BLaER1 treated with 17β-estradiol and CSF1 and Interleukin-3, amounts not matched to agents 10 nM and 100 nM (cell line): ENCODE measurements around the gene VRK2.
A peak's percentile ranks its signal among the peaks of the same experiment; 100 is the strongest.
"Not testable (repeated sequence)": the region's sequence is repeated elsewhere in the genome, so short reads cannot be mapped to it uniquely, and the experiment has no call there.

Source experiments
- H3K27ac ChIP-seq, 11 experiments: shearing (Covaris generic); formaldehyde crosslinking; 2 replicates each; pipeline ENCODE4 v1.8.1; 2022
- H3K27me3 ChIP-seq, 11 experiments: shearing (Covaris generic); formaldehyde crosslinking; 2 replicates each; pipeline ENCODE4 v1.8.1; 2022
- H3K36me3 ChIP-seq, 11 experiments: shearing (Covaris generic); formaldehyde crosslinking; 2 replicates each; pipeline ENCODE4 v1.8.1; 2022
- H3K4me1 ChIP-seq, 10 experiments: shearing (Covaris generic); formaldehyde crosslinking; 2 replicates each; pipeline ENCODE4 v1.8.1; 2022
- H3K4me2 ChIP-seq, 11 experiments: shearing (Covaris generic); formaldehyde crosslinking; 2 replicates each; pipeline ENCODE4 v1.8.1; 2022
- H3K4me3 ChIP-seq, 10 experiments: shearing (Covaris generic); formaldehyde crosslinking; 2 replicates each; pipeline ENCODE4 v1.8.1; 2022
- H3K9ac ChIP-seq, 11 experiments: shearing (Covaris generic); formaldehyde crosslinking; 2 replicates each; pipeline ENCODE4 v1.8.1; 2022
- H3K9me3 ChIP-seq, 11 experiments: shearing (Covaris generic); formaldehyde crosslinking; replicated peaks in 1 of 11; 2 replicates each; pipeline ENCODE4 v1.8.1; 2022
- H4K20me1 ChIP-seq, 11 experiments: shearing (Covaris generic); formaldehyde crosslinking; 2 replicates each; pipeline ENCODE4 v1.8.1; 2022
- Cebpa-rat ChIP-seq, 11 experiments: shearing (Covaris generic); IDR thresholded peaks; 2 replicates each; pipeline ENCODE4 v1.8.1; 2022

VRK2 gene

GRCh38 chr2:58109481-58109880, 62.9 kb downstream of the VRK2 start:
- Histone ChIP-seq H3K36me3 (peaks cover 0 to 18% (median 5%) of the 10 kb centered on the region in 11 experiments; a peak in 8 of 22 replicates), H3K4me3 (no peak overlapping the region), H3K9ac (no peak overlapping the region), H3K27me3 (no peaks in the 10 kb centered on the region), H3K27ac (0 out of 22 replicates have a peak overlapping the region, but pooled peaks of 1 of the 11 experiments have one; percentile 72), H3K4me1 (peaks cover 0 to 57% (median 7%) of the 10 kb centered on the region in 10 experiments; a peak in 9 of 20 replicates), H3K9me3 (no peaks in the 10 kb centered on the region), H3K4me2 (peak overlapping the region in 1 of 11 experiments; percentile 80; a peak in 2 of 22 replicates), H4K20me1 (no peaks in the 10 kb centered on the region; a peak in 1 of 22 replicates)
- no peak for TF ChIP-seq Cebpa-rat (IDR thresholded peaks at IDR 0.05)

DNA sequence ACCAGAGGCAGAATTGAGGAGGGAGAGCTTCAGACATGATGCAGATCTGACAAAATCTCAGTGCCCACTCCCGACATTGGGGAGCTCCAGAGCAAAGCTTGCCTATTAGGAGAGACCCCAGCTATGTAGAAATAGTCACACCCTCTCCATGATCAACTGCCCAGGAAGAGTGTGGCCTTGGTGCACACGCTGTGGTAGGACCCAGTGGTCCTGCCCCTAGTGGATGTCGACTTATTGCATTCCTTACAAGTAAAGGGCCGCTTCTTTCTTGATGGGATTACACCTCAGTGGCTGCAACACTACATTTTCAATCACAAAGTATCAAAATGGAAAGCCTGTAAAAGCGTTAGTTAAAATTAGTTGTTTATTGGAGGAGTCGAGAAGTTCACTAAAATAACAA, 64.2 kb downstream of the VRK2 start:
- TF ChIP-seq Cebpa-rat (IDR thresholded peaks at IDR 0.05), result no peak
- no peak overlapping the region for H3K4me2 ChIP-seq
- no peak overlapping the region for H3K4me3 ChIP-seq
- no peak overlapping the region; a peak in 1 of 22 replicates for H3K27ac ChIP-seq
- peaks cover 0 to 57% (median 7%) of the 10 kb centered on the region in 10 experiments; a peak in 9 of 20 replicates for H3K4me1 ChIP-seq
- no peaks in the 10 kb centered on the region for H3K27me3 ChIP-seq
- no peak overlapping the region for H3K9ac ChIP-seq
- no peaks in the 10 kb centered on the region; a peak in 1 of 22 replicates for H4K20me1 ChIP-seq
- H3K9me3 ChIP-seq, result no peaks in the 10 kb centered on the region
- H3K36me3 ChIP-seq, result peaks cover 0 to 18% (median 5%) of the 10 kb centered on the region in 11 experiments; a peak in 8 of 22 replicates

DNA sequence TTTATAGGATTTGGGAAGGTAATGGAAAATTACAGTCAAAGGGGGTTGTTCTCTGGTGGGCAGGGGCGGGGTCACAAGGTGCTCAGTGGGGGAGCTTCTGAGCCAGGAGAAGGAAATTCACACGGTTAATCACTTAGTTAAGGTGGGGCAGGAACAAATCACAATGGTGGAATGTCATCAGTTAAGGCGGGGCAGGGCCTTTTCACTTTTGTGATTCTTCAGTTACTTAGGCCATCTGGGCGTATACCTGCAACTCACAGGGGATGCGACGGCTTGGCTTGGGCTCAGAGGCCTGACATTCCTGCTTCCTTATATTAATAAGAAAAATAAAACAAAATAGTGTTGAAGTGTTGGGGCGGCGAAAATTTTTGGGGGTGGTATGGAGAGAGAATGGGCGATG, 67.0 kb downstream of the VRK2 start:
- H3K9ac ChIP-seq, H3K4me3 ChIP-seq, H3K9me3 ChIP-seq, H3K27me3 ChIP-seq, H4K20me1 ChIP-seq, H3K27ac ChIP-seq: not testable (repeated sequence)
- H3K4me2 ChIP-seq, result peak overlapping the region in 3 of 11 experiments; percentile 61 to 70 (median 65); a peak in 2 of 22 replicates
- peaks cover 0 to 33% (median 0%) of the 10 kb centered on the region in 10 experiments; a peak in 9 of 20 replicates for H3K4me1 ChIP-seq
- H3K36me3 ChIP-seq, result peaks cover 0 to 18% (median 5%) of the 10 kb centered on the region in 11 experiments; a peak in 8 of 22 replicates

- H3K4me2 ChIP-seq, result no peak overlapping the region
- no peak overlapping the region for H3K9ac ChIP-seq
- no peak overlapping the region for H3K27ac ChIP-seq
- H3K4me3 ChIP-seq, result no peak overlapping the region
- peaks cover 10 to 38% (median 24%) of the 10 kb centered on the region in 11 experiments; a peak in 19 of 22 replicates for H3K36me3 ChIP-seq
- H3K9me3 ChIP-seq, result peaks cover 0 to 8% (median 0%) of the 10 kb centered on the region in 11 experiments; a peak in 2 of 22 replicates
- H4K20me1 ChIP-seq, result no peaks in the 10 kb centered on the region
- H3K27me3 ChIP-seq, result no peaks in the 10 kb centered on the region
- no peaks in the 10 kb centered on the region for H3K4me1 ChIP-seq
- TF ChIP-seq Cebpa-rat (IDR thresholded peaks at IDR 0.05), result no peak
Measured at GRCh38 chr2:58120626-58121229, 74.1 kb downstream of the VRK2 start.

DNA sequence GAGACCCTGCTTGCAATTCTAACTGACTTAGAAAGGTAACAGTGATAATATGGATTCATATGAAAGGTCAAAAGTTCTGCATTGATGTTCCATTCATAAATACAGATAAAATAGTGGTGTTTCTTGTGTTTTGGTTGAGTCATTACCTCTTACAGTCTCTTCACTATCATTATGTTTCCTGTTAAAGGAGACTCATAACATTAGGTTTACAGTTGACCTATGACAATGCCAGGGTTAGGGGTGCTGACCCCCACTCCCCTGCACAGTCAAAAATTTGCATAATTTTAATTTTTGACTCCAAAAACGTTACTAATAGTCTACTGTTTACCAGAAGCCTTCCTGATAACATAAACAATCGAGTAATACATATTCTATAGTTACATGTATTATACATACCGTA, 75.4 kb downstream of the VRK2 start:
- peaks cover 0 to 8% (median 0%) of the 10 kb centered on the region in 11 experiments; a peak in 2 of 22 replicates for H3K9me3 ChIP-seq
- H4K20me1 ChIP-seq, result no peaks in the 10 kb centered on the region
- no peak overlapping the region for H3K4me2 ChIP-seq
- H3K4me3 ChIP-seq, result no peak overlapping the region
- no peaks in the 10 kb centered on the region for H3K4me1 ChIP-seq
- H3K36me3 ChIP-seq, result peaks cover 10 to 38% (median 24%) of the 10 kb centered on the region in 11 experiments; a peak in 19 of 22 replicates
- no peak overlapping the region for H3K27ac ChIP-seq
- H3K27me3 ChIP-seq, result no peaks in the 10 kb centered on the region
- TF ChIP-seq Cebpa-rat (IDR thresholded peaks at IDR 0.05), result no peak
- H3K9ac ChIP-seq, result no peak overlapping the region

DNA sequence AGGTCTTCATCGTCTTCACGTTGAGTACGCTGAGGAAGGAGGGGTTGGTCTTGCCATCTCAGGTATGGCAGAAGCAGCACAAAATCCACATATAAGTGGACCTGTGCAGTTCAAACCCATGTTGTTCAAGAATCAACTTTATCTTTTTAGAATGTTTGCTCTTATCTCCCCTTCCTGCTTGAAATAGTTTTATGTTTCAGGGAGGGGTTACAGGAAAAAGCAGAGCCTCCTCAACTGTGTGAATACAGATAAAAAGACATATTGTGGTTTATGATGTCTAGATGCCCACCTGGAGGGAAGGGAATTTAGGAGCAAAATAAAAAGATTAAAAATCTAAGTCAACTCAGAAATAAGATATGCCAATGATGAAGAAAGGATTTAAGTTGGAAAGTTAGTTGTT, 75.9 kb downstream of the VRK2 start:
- no peaks in the 10 kb centered on the region for H4K20me1 ChIP-seq
- H3K36me3 ChIP-seq, result peaks cover 10 to 38% (median 24%) of the 10 kb centered on the region in 11 experiments; a peak in 19 of 22 replicates
- H3K27me3 ChIP-seq, result no peaks in the 10 kb centered on the region
- H3K4me1 ChIP-seq, result no peaks in the 10 kb centered on the region
- no peak overlapping the region for H3K9ac ChIP-seq
- H3K27ac ChIP-seq, result no peak overlapping the region
- no peak for TF ChIP-seq Cebpa-rat (IDR thresholded peaks at IDR 0.05)
- H3K4me2 ChIP-seq, result no peak overlapping the region
- peaks cover 0 to 8% (median 0%) of the 10 kb centered on the region in 11 experiments; a peak in 2 of 22 replicates for H3K9me3 ChIP-seq
- no peak overlapping the region for H3K4me3 ChIP-seq

GRCh38 chr2:58127111-58127510, 80.5 kb downstream of the VRK2 start:
- Histone ChIP-seq H3K27ac (no peak overlapping the region), H3K36me3 (peaks cover 14 to 36% (median 25%) of the 10 kb centered on the region in 11 experiments; a peak in 20 of 22 replicates), H3K4me1 (no peaks in the 10 kb centered on the region), H3K9ac (no peak overlapping the region), H4K20me1 (no peaks in the 10 kb centered on the region), H3K27me3 (no peaks in the 10 kb centered on the region), H3K4me3 (no peak overlapping the region), H3K9me3 (no peaks in the 10 kb centered on the region), H3K4me2 (no peak overlapping the region)
- peak in 1 of 11 experiments; percentile 57; a peak in 1 of 22 replicates for TF ChIP-seq Cebpa-rat (IDR thresholded peaks at IDR 0.05)

GRCh38 chr2:58130238-58130637, 83.6 kb downstream of the VRK2 start:
- Histone ChIP-seq H3K27me3 (no peaks in the 10 kb centered on the region), H3K4me1 (no peaks in the 10 kb centered on the region), H4K20me1 (no peaks in the 10 kb centered on the region), H3K36me3 (peaks cover 8 to 37% (median 22%) of the 10 kb centered on the region in 11 experiments; a peak in 19 of 22 replicates), H3K4me2 (no peak overlapping the region), H3K9me3 (0 out of 22 replicates have a peak, but pooled peaks cover 0 to 3% (median 0%) of the 10 kb centered on the region in 11 experiments), H3K27ac (no peak overlapping the region), H3K4me3 (no peak overlapping the region), H3K9ac (no peak overlapping the region)
- TF ChIP-seq Cebpa-rat (IDR thresholded peaks at IDR 0.05), result no peak

- Histone ChIP-seq H4K20me1 (no peaks in the 10 kb centered on the region), H3K27me3 (no peaks in the 10 kb centered on the region), H3K9me3 (peaks cover 0 to 5% (median 0%) of the 10 kb centered on the region in 11 experiments; a peak in 3 of 22 replicates), H3K9ac (no peak overlapping the region), H3K36me3 (peaks cover 19 to 48% (median 29%) of the 10 kb centered on the region in 11 experiments; a peak in 21 of 22 replicates), H3K4me3 (no peak overlapping the region), H3K4me1 (no peaks in the 10 kb centered on the region), H3K4me2 (no peak overlapping the region), H3K27ac (no peak overlapping the region)
- TF ChIP-seq Cebpa-rat (IDR thresholded peaks at IDR 0.05), result no peak
Measured at GRCh38 chr2:58131191-58132011, 84.8 kb downstream of the VRK2 start.
